GM12878 (cell line): ENCODE data around the gene ANXA9. TPM values are rescaled to one million over a fixed set of nuclear protein-coding genes. Genes with fewer than 3 reads are reported as not detected.

Experiments used
- ASH2L ChIP-seq: fragments of 300-600, 200-600 bp; sonication (generic); IDR thresholded peaks from 2 replicates; pipeline ENCODE4 v1.6.1; 2017; ENCODE audit warnings: low read depth, mild to moderate bottlenecking, borderline replicate concordance
- BMI1 ChIP-seq: fragments of 450-650 bp; IDR thresholded peaks from 2 replicates; pipeline ENCODE4 v1.6.1; 2016; ENCODE audit warnings: mild to moderate bottlenecking, moderate library complexity, borderline replicate concordance
- CEBPB ChIP-seq, 2 experiments: fragments of 150-350 bp in 1 of 2; IDR thresholded peaks; 2 replicates each; pipeline ENCODE4 v1.6.1; 2012 to 2014; ENCODE audit warnings: low read depth in 2 of 2, low read length in 2 of 2, borderline replicate concordance in 1 of 2, inconsistent platforms in 1 of 2
- CHD2 ChIP-seq: IDR thresholded peaks from 2 replicates; pipeline ENCODE4 v1.6.1; 2011; ENCODE audit warnings: low read depth, low read length, improper control_type of control experiment, borderline replicate concordance
- CREB1 ChIP-seq: IDR thresholded peaks from 2 replicates; pipeline ENCODE4 v1.6.1; 2012; ENCODE audit warnings: low read depth, mild to moderate bottlenecking, inconsistent platforms
- FOXK2 ChIP-seq: fragments of 450-650 bp; IDR thresholded peaks from 2 replicates; pipeline ENCODE4 v1.6.1; 2017; ENCODE audit warnings: mild to moderate bottlenecking, moderate library complexity
- GABPA ChIP-seq: IDR thresholded peaks from 2 replicates; pipeline ENCODE4 v1.6.1; 2014; ENCODE audit warnings: antibody characterized with exemption, low read depth, mild to moderate bottlenecking, inconsistent platforms
- HDGF ChIP-seq: fragments of 450-650 bp; IDR thresholded peaks from 2 replicates; pipeline ENCODE4 v1.6.1; 2016; ENCODE audit warnings: antibody characterized with exemption
- JUNB ChIP-seq: IDR thresholded peaks from 2 replicates; pipeline ENCODE4 v1.6.1; 2016; ENCODE audit warnings: antibody characterized with exemption, mild to moderate bottlenecking
- KLF5 ChIP-seq: fragments of 450-650 bp; IDR thresholded peaks from 2 replicates; pipeline ENCODE4 v1.6.1; 2014; ENCODE audit warnings: mild to moderate bottlenecking; ENCODE audit not compliant: partially characterized antibody
- MEF2A ChIP-seq: IDR thresholded peaks from 2 replicates; pipeline ENCODE4 v1.6.1; 2011; ENCODE audit warnings: low read depth, mild to moderate bottlenecking, low read length, moderate library complexity; ENCODE audit not compliant: insufficient read depth
- MYC ChIP-seq: IDR thresholded peaks from 2 replicates; pipeline ENCODE4 v1.6.1; 2011; ENCODE audit warnings: mild to moderate bottlenecking, low read length, moderate library complexity, inconsistent platforms; ENCODE audit not compliant: insufficient read depth, insufficient replicate concordance, insufficient read length, severe bottlenecking
- NFIC ChIP-seq: IDR thresholded peaks from 2 replicates; pipeline ENCODE4 v1.6.1; 2012; ENCODE audit warnings: low read depth, mild to moderate bottlenecking, inconsistent platforms, low read length, moderate library complexity
- NR2F1 ChIP-seq: fragments of 450-650 bp; conservative IDR thresholded peaks from 2 replicates; pipeline ENCODE4 v1.6.1; 2017; ENCODE audit warnings: mild to moderate bottlenecking
- PAX8 ChIP-seq: fragments of 450-650 bp; IDR thresholded peaks from 2 replicates; pipeline ENCODE4 v1.6.1; 2017; ENCODE audit warnings: mild to moderate bottlenecking, moderate library complexity
- POLR2A ChIP-seq: IDR thresholded peaks from 2 replicates; pipeline ENCODE4 v1.6.1; 2011; ENCODE audit warnings: low read depth, mild to moderate bottlenecking, low read length
- RB1 ChIP-seq: fragments of 450-650 bp; formaldehyde crosslinking; IDR thresholded peaks from 2 replicates; pipeline ENCODE4 v1.6.1; 2017; ENCODE audit warnings: mild to moderate bottlenecking, borderline replicate concordance
- SMAD5 ChIP-seq: IDR thresholded peaks from 2 replicates; pipeline ENCODE4 v1.6.1; 2016; ENCODE audit warnings: antibody characterized with exemption, low read depth
- SMARCA5 ChIP-seq: fragments of 450-650 bp; IDR thresholded peaks from 2 replicates; pipeline ENCODE4 v1.6.1; 2017; ENCODE audit warnings: mild to moderate bottlenecking
- SMC3 ChIP-seq: IDR thresholded peaks from 2 replicates; pipeline ENCODE4 v1.6.1; 2011; ENCODE audit warnings: low read length, improper control_type of control experiment, borderline replicate concordance
- TARDBP ChIP-seq: IDR thresholded peaks from 2 replicates; pipeline ENCODE4 v1.6.1; 2016; ENCODE audit warnings: borderline replicate concordance
- YY1 ChIP-seq: IDR thresholded peaks from 2 replicates; pipeline ENCODE4 v1.6.1; 2011; ENCODE audit warnings: low read depth, mild to moderate bottlenecking, low read length
- ZNF207 ChIP-seq: fragments of 450-650 bp; IDR thresholded peaks from 2 replicates; pipeline ENCODE4 v1.6.1; 2014; ENCODE audit warnings: antibody characterized with exemption, mild to moderate bottlenecking, borderline replicate concordance
- polyA plus RNA-seq, 11 experiments: library from polyadenylated mRNA; depleted of rRNA in 4 of 11; unstranded in 6 of 11; stranded (reverse) in 5 of 11; fragments of >200 nt; fragmentation: Nextera tagmentation in 4 of 11; fragmentation: Illumina TruSeq in 1 of 11; extraction: Ambion mirVana in 4 of 11; extraction: Trizol in 1 of 11; gene quantifications; 1 replicate in 1 of 11; 2 replicates in 10 of 11; pipeline versions ENCODE4 v1.2.1 to v1.2.3, GENCODE V29; 2011 to 2016; ENCODE audit warnings: inconsistent platforms in 2 of 11, missing spikeins in 2 of 11, low read depth in 1 of 11
- total RNA-seq, 4 experiments: library from RNA; depleted of rRNA in 3 of 4; stranded (reverse); fragments of >200 nt in 3 of 4; fragmentation: Illumina TruSeq in 1 of 4; extraction: Trizol in 1 of 4; gene quantifications; 2 replicates each; pipeline versions ENCODE4 v1.2.1 to v1.2.3, GENCODE V29; 2013 to 2021
- TF ChIP-seq, protein P1 (sequence below): fragments of 150-350 bp; IDR thresholded peaks from 2 replicates; pipeline ENCODE4 v1.6.1; 2014; ENCODE audit warnings: mild to moderate bottlenecking, low read depth, low read length
- TF ChIP-seq, protein P2 (sequence below): fragments of 450-650 bp; IDR thresholded peaks from 2 replicates; pipeline ENCODE4 v1.6.1; 2017; ENCODE audit warnings: low read depth, mild to moderate bottlenecking, moderate library complexity
- TF ChIP-seq, protein P3 (sequence below): IDR thresholded peaks from 2 replicates; pipeline ENCODE4 v1.6.1; 2012; ENCODE audit warnings: low read depth, low read length, improper control_type of control experiment
- TF ChIP-seq, protein P4 (sequence below): fragments of 450-650 bp; conservative IDR thresholded peaks from 2 replicates; pipeline ENCODE4 v1.6.1; 2017; ENCODE audit warnings: mild to moderate bottlenecking, moderate library complexity

ANXA9 gene
- total and polyA plus RNA-seq, 10 of the 15 experiments (the other 5 are each of a cell fraction or from before 2014, with no cell fraction given) = 0.04 to 0.43 (median 0.18) TPM; not detected in 4

DNA sequence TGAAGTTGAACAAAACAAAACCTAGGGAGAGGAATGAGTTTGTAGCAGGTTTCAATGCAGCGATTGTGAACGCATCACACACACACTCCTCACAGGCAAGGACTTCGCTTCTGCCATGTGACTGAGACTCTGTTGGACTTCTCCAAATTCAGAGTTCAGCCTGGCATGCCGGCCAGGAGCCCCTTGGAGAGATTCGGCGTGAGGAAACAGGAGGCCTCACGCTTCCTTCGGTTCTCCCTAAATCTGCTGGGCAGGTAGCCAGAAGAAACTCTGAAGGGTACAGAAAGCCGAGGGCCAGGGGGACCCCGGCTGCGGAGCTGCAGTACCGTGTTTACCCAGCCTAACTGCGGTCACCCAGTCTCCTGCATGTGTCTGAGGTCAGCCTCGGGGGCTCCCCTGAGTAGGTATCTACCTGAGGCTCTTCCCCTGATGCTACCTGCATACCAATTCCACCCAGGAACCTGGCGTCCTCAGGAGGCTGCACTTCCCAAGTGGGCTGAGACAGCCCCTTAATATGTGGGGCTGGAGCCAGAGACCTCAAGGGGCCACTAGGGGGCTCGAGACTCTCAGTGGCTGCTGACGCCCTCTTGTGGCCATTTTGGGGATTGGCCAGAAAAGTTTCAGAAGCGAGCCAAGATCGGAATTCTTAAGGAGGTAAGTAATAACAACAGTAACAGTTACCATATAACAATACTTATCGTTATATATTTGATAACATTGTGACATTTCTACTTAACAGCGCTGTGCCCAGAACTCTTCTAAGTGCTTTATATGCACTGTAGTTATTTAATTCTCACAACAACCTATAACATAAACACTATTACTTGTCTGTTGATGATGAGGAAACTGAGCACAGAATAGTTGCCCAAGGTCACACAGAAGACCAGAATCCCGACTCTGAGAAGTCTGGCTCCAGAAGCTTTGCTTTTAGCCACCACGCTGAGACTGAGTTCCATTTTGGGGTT, 2.7 kb upstream of the ANXA9 start (continued):
- peak; percentile 84 for TF ChIP-seq YY1
- TF ChIP-seq SMAD5 = no peak
- TF ChIP-seq, protein P1, sequence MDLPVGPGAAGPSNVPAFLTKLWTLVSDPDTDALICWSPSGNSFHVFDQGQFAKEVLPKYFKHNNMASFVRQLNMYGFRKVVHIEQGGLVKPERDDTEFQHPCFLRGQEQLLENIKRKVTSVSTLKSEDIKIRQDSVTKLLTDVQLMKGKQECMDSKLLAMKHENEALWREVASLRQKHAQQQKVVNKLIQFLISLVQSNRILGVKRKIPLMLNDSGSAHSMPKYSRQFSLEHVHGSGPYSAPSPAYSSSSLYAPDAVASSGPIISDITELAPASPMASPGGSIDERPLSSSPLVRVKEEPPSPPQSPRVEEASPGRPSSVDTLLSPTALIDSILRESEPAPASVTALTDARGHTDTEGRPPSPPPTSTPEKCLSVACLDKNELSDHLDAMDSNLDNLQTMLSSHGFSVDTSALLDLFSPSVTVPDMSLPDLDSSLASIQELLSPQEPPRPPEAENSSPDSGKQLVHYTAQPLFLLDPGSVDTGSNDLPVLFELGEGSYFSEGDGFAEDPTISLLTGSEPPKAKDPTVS = no peak
- TF ChIP-seq, protein P2, sequence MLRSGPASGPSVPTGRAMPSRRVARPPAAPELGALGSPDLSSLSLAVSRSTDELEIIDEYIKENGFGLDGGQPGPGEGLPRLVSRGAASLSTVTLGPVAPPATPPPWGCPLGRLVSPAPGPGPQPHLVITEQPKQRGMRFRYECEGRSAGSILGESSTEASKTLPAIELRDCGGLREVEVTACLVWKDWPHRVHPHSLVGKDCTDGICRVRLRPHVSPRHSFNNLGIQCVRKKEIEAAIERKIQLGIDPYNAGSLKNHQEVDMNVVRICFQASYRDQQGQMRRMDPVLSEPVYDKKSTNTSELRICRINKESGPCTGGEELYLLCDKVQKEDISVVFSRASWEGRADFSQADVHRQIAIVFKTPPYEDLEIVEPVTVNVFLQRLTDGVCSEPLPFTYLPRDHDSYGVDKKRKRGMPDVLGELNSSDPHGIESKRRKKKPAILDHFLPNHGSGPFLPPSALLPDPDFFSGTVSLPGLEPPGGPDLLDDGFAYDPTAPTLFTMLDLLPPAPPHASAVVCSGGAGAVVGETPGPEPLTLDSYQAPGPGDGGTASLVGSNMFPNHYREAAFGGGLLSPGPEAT = no peak; the same call in 1 of the 2 replicates
- TF ChIP-seq CEBPB (IDR thresholded peaks at IDR 0.05; ENCODE audit: borderline replicate concordance in 1 of 2, low read depth in 2 of 2, low read length in 2 of 2) = no peak
- TF ChIP-seq MEF2A = no peak
- no peak for TF ChIP-seq PAX8
- TF ChIP-seq, protein P3, sequence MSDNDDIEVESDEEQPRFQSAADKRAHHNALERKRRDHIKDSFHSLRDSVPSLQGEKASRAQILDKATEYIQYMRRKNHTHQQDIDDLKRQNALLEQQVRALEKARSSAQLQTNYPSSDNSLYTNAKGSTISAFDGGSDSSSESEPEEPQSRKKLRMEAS = no peak
- peak; percentile 94 for TF ChIP-seq SMC3
- TF ChIP-seq HDGF = no peak
- TF ChIP-seq ASH2L = no peak
- TF ChIP-seq, protein P4, sequence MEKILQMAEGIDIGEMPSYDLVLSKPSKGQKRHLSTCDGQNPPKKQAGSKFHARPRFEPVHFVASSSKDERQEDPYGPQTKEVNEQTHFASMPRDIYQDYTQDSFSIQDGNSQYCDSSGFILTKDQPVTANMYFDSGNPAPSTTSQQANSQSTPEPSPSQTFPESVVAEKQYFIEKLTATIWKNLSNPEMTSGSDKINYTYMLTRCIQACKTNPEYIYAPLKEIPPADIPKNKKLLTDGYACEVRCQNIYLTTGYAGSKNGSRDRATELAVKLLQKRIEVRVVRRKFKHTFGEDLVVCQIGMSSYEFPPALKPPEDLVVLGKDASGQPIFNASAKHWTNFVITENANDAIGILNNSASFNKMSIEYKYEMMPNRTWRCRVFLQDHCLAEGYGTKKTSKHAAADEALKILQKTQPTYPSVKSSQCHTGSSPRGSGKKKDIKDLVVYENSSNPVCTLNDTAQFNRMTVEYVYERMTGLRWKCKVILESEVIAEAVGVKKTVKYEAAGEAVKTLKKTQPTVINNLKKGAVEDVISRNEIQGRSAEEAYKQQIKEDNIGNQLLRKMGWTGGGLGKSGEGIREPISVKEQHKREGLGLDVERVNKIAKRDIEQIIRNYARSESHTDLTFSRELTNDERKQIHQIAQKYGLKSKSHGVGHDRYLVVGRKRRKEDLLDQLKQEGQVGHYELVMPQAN = no peak
- peak; percentile 98 for TF ChIP-seq SMARCA5
- peak; percentile 79; the same call in 1 of the 2 replicates for TF ChIP-seq RB1
- no peak for TF ChIP-seq NFIC
- no peak for TF ChIP-seq CHD2
- no peak for TF ChIP-seq BMI1
- peak; percentile 60; the same call in 1 of the 2 replicates for TF ChIP-seq CREB1
- TF ChIP-seq NR2F1 = peak; percentile 56
- no peak for TF ChIP-seq GABPA
- no peak for TF ChIP-seq FOXK2
- TF ChIP-seq TARDBP = no peak
- no peak for TF ChIP-seq JUNB
- 0 out of 2 replicates have a peak, but pooled peaks have one; percentile 62 for TF ChIP-seq ZNF207
- no peak for TF ChIP-seq MYC
- no peak for TF ChIP-seq POLR2A
- TF ChIP-seq KLF5 = no peak
